ENCODE data around the gene CTNNA1.

Gene CTNNA1

GRCh38 chr5:138935466-138935865 is 182.2 kb downstream of the CTNNA1 start:
- no peak for TF ChIP-seq CTCF (IDR thresholded peaks at IDR 0.05; ENCODE audit: extremely low read depth, missing control alignments)
- no peak for DNase-seq (ENCODE audit: low spot score)

GRCh38 chr5:138936225-138936967 is 183.2 kb downstream of the CTNNA1 start:
- DNase-seq (ENCODE audit: low spot score): no peak
- TF ChIP-seq CTCF (IDR thresholded peaks at IDR 0.05; ENCODE audit: extremely low read depth, missing control alignments): no peak

- TF ChIP-seq CTCF (IDR thresholded peaks at IDR 0.05; ENCODE audit: extremely low read depth, missing control alignments): no peak
- no peak for DNase-seq (ENCODE audit: low spot score)
These were observed 183.7 kb downstream of the CTNNA1 start for GRCh38 chr5:138936968-138937345.

- no peak for DNase-seq (ENCODE audit: low spot score)
- no peak for TF ChIP-seq CTCF (IDR thresholded peaks at IDR 0.05; ENCODE audit: extremely low read depth, missing control alignments)
These were observed 184.5 kb downstream of the CTNNA1 start for GRCh38 chr5:138937392-138938387.

GRCh38 chr5:138938526-138938925 is 185.3 kb downstream of the CTNNA1 start:
- TF ChIP-seq CTCF (IDR thresholded peaks at IDR 0.05; ENCODE audit: extremely low read depth, missing control alignments): no peak
- DNase-seq (ENCODE audit: low spot score): no peak

- TF ChIP-seq CTCF (IDR thresholded peaks at IDR 0.05; ENCODE audit: extremely low read depth, missing control alignments): no peak
These were observed 188.8 kb downstream of the CTNNA1 start for GRCh38 chr5:138942066-138942465.

GRCh38 chr5:138942861-138943260 is 189.6 kb downstream of the CTNNA1 start:
- no peak for TF ChIP-seq CTCF (IDR thresholded peaks at IDR 0.05; ENCODE audit: extremely low read depth, missing control alignments)

More at GRCh38 chr5:138942066-138942465, 188.8 kb downstream of the CTNNA1 start:
- DNase-seq (ENCODE audit: low spot score): no peak

More at GRCh38 chr5:138942861-138943260, 189.6 kb downstream of the CTNNA1 start:
- DNase-seq (ENCODE audit: low spot score): no peak
